HT1080 (cell line): ENCODE data around the gene ABHD11. TPM values are rescaled to one million over a fixed set of nuclear protein-coding genes. Genes with fewer than 3 reads are reported as not detected.
"Not testable (repeated sequence)": the region's sequence is repeated elsewhere in the genome, so short reads cannot be mapped to it uniquely, and the experiment has no call there.

Source experiments
- DNase-seq: peaks from one replicate; pipeline ENCODE4 v3.0.0-alpha.2; 2015; ENCODE audit warnings: low read depth
- total RNA-seq: library from RNA; depleted of rRNA; stranded (reverse); fragments of >200 nt; shearing (Covaris generic); gene quantifications from 2 replicates; pipeline ENCODE4 v1.2.3, GENCODE V29; 2014

The ABHD11 gene
- total RNA-seq, 1 experiment from 2014 or later: 50.5 TPM

- no peak for DNase-seq
These were observed 18.8 kb downstream of the ABHD11 start for GRCh38 chr7:73719806-73720169.

GRCh38 chr7:73718905-73719805 is 19.4 kb downstream of the ABHD11 start, which contains the start of gene STX1A:
Gene STX1A, minus strand, starts transcription at chr7:73719669. Its CDS starts 38 bp downstream, at chr7:73719631.
- DNase-seq: no peak

GRCh38 chr7:73718438-73718881 is 20.1 kb downstream of the ABHD11 start:
- no peak for DNase-seq

GRCh38 chr7:73717991-73718405 is 20.6 kb downstream of the ABHD11 start:
- DNase-seq: peak; percentile 99

- no peak for DNase-seq
These were observed 21.4 kb downstream of the ABHD11 start for GRCh38 chr7:73717025-73717807.

GRCh38 chr7:73716318-73716890 is 22.2 kb downstream of the ABHD11 start:
- DNase-seq: no peak

GRCh38 chr7:73715648-73716317 is 22.8 kb downstream of the ABHD11 start:
- peak; percentile 100 for DNase-seq

- DNase-seq: not testable (repeated sequence)
These were observed 25.3 kb downstream of the ABHD11 start for GRCh38 chr7:73713319-73713718.

GRCh38 chr7:73712773-73713172 is 25.8 kb downstream of the ABHD11 start:
- no peak for DNase-seq

GRCh38 chr7:73708961-73709549 is 29.5 kb downstream of the ABHD11 start:
- no peak for DNase-seq

- DNase-seq: peak; percentile 96
These were observed 31.5 kb downstream of the ABHD11 start for GRCh38 chr7:73707045-73707631.

- peak; percentile 82 for DNase-seq
These were observed 32.2 kb downstream of the ABHD11 start for GRCh38 chr7:73706126-73707044.

GRCh38 chr7:73705551-73705920 is 33.1 kb downstream of the ABHD11 start:
- no peak for DNase-seq

GRCh38 chr7:73704640-73705550 is 33.7 kb downstream of the ABHD11 start:
- peak; percentile 94 for DNase-seq

GRCh38 chr7:73703757-73704639 is 34.6 kb downstream of the ABHD11 start:
- DNase-seq: no peak

GRCh38 chr7:73703225-73703624 is 35.4 kb downstream of the ABHD11 start:
- no peak for DNase-seq

- no peak for DNase-seq
These were observed 35.9 kb downstream of the ABHD11 start for GRCh38 chr7:73702665-73703064.
